Endothelial cell of umbilical vein (primary cell): ENCODE data around the gene FTO. TPM values are rescaled to one million over a fixed set of nuclear protein-coding genes. Genes with fewer than 3 reads are reported as not detected.

ENCODE experiments used
- BruUV-seq: library from RNA; stranded (reverse); fragments of 400-500 nt; replicated peaks from 2 replicates; lab custom pipeline; 2021; lab: Mats Ljungman, UMichigan
- CTCF ChIA-PET: fragments of 300-600, 350-600 bp; sonication (Branson Sonifier 250); formaldehyde crosslinking; loops from one replicate; lab custom pipeline; 2021; ENCODE audit warnings: antibody characterized with exemption, inconsistent platforms; lab: Charles Lee
- POLR2A ChIA-PET: fragments of 300-600, 350-600 bp; sonication (Branson Sonifier 250); formaldehyde crosslinking; loops from one replicate; lab custom pipeline; 2021; ENCODE audit warnings: antibody characterized with exemption, inconsistent platforms; lab: Charles Lee
- DNase-seq: peaks from one replicate; pipeline ENCODE4 v3.0.0-alpha.2; 2011; ENCODE audit warnings: low read depth, low spot score
- FAIRE-seq: peaks from 2 replicates; lab custom pipeline; 2011; peaks lifted over from hg19 to GRCh38; lab: Jason Lieb, UNC
- H2AFZ ChIP-seq: 2 replicates; pipeline ENCODE4 v1.6.0; 2012; ENCODE audit warnings: low read depth, low read length, control low read depth, inconsistent platforms
- H3K27ac ChIP-seq: 2 replicates; pipeline ENCODE4 v1.5.1; 2011; ENCODE audit warnings: low read depth, mild to moderate bottlenecking, control low read depth, low read length, moderate library complexity; ENCODE audit not compliant: insufficient read depth
- H3K27me3 ChIP-seq, 2 experiments: 2 replicates each; pipeline versions ENCODE4 v1.6.0 to v1.6.1; 2011; ENCODE audit warnings: low read length in 2 of 2, mixed read lengths in 1 of 2; ENCODE audit not compliant: control insufficient read depth in 2 of 2, insufficient read depth in 2 of 2
- H3K36me3 ChIP-seq, 2 experiments: 2 replicates in 1 of 2; 3 replicates in 1 of 2; pipeline ENCODE4 v1.5.1; 2011; ENCODE audit warnings: low read length in 2 of 2, mild to moderate bottlenecking in 1 of 2, moderate library complexity in 1 of 2; ENCODE audit not compliant: control insufficient read depth in 2 of 2, insufficient read depth in 2 of 2; ENCODE audit errors: extremely low read depth in 1 of 2
- H3K4me1 ChIP-seq: 3 replicates; pipeline ENCODE4 v1.5.1; 2011; ENCODE audit warnings: mild to moderate bottlenecking, low read length; ENCODE audit not compliant: control insufficient read depth, insufficient read depth; ENCODE audit errors: extremely low read depth
- H3K4me2 ChIP-seq: 2 replicates; pipeline ENCODE4 v1.6.1; 2011; ENCODE audit warnings: low read length, control low read depth, mixed read lengths; ENCODE audit not compliant: insufficient read depth
- H3K4me3 ChIP-seq, 3 experiments: fragments of 200-600 bp in 1 of 3; sonication (generic), shearing (Covaris generic) in 1 of 3; replicated peaks in 1 of 3; 2 replicates each; pipeline ENCODE4 v1.5.1; 2011 to 2016; ENCODE audit warnings: control low read depth in 3 of 3, low read length in 3 of 3, mild to moderate bottlenecking in 2 of 3, inconsistent platforms in 1 of 3, low read depth in 1 of 3, moderate library complexity in 1 of 3; ENCODE audit not compliant: insufficient read depth in 1 of 3
- H3K79me2 ChIP-seq: 2 replicates; pipeline ENCODE4 v1.6.0; 2012; ENCODE audit warnings: low read length, inconsistent platforms; ENCODE audit not compliant: control insufficient read depth, insufficient read depth
- H3K9ac ChIP-seq: replicated peaks from 2 replicates; pipeline ENCODE3; 2011; ENCODE audit warnings: low read length, control low read depth; ENCODE audit not compliant: insufficient read depth; ENCODE audit errors: extremely low read depth
- H3K9me1 ChIP-seq: replicated peaks from 3 replicates; pipeline ENCODE4 v1.6.0; 2011; ENCODE audit warnings: mild to moderate bottlenecking, low read length; ENCODE audit not compliant: control insufficient read depth, insufficient read depth; ENCODE audit errors: extremely low read depth
- H3K9me3 ChIP-seq: replicated peaks from 2 replicates; pipeline ENCODE4 v1.5.1; 2012; ENCODE audit warnings: low read length, inconsistent platforms; ENCODE audit not compliant: control insufficient read depth, insufficient read depth
- H4K20me1 ChIP-seq: replicated peaks from 2 replicates; pipeline ENCODE3; 2011; ENCODE audit warnings: mild to moderate bottlenecking, low read length; ENCODE audit not compliant: control insufficient read depth, insufficient read depth; ENCODE audit errors: extremely low read depth
- EZH2 ChIP-seq: IDR thresholded peaks from 2 replicates; pipeline ENCODE4 v1.6.1; 2012; ENCODE audit warnings: borderline replicate concordance, low read depth, mild to moderate bottlenecking, moderate library complexity, low read length, inconsistent platforms; ENCODE audit not compliant: severe bottlenecking
- FOS ChIP-seq: IDR thresholded peaks from 2 replicates; pipeline ENCODE4 v1.6.1; 2011; ENCODE audit warnings: mild to moderate bottlenecking, low read length, moderate library complexity, borderline replicate concordance; ENCODE audit not compliant: insufficient read depth
- GATA2 ChIP-seq: IDR thresholded peaks from 2 replicates; pipeline ENCODE4 v1.7.0; 2011; ENCODE audit warnings: low read depth, mild to moderate bottlenecking, moderate library complexity, mixed read lengths, low read length; ENCODE audit not compliant: insufficient read length, insufficient read depth
- JUN ChIP-seq: IDR thresholded peaks from 2 replicates; pipeline ENCODE4 v1.6.1; 2011; ENCODE audit warnings: borderline replicate concordance, low read depth; ENCODE audit not compliant: insufficient read length, insufficient read depth
- MYC ChIP-seq: IDR thresholded peaks from one replicate; pipeline ENCODE4 v1.6.1; 2011; ENCODE audit warnings: mild to moderate bottlenecking, low read depth, low read length
- POLR2A ChIP-seq: IDR thresholded peaks from 2 replicates; pipeline ENCODE4 v1.6.1; 2012; ENCODE audit warnings: low read depth, mild to moderate bottlenecking, control low read depth, low read length
- POLR2AphosphoS5 ChIP-seq: IDR thresholded peaks from 2 replicates; pipeline ENCODE4 v1.6.1; 2012; ENCODE audit warnings: low read depth, mild to moderate bottlenecking, control low read depth, low read length, moderate library complexity; ENCODE audit not compliant: insufficient read depth
- dilution Hi-C: fragments of 300-500 bp; cut with MboI; formaldehyde crosslinking; loops from one replicate; pipeline ENCODE4 v1.15.0; 2019; ENCODE audit warnings: low sequenced_read_pairs; ENCODE audit not compliant: extremely low pct_ligation_motif_present
- intact Hi-C: fragments of 100-400 bp; cut with micrococcal nuclease; formaldehyde crosslinking; loops from one replicate; pipeline ENCODE4 v1.10.0; 2022
- polyA plus RNA-seq, 4 experiments: library from polyadenylated mRNA; depleted of rRNA in 3 of 4; stranded (reverse) in 3 of 4; unstranded in 1 of 4; fragments of >200 nt; gene quantifications; 2 replicates each; pipeline versions ENCODE4 v1.2.1 to v1.2.3, GENCODE V29; 2011 to 2012; ENCODE audit warnings: missing spikeins in 1 of 4
- total RNA-seq: library from RNA; stranded (reverse); gene quantifications from 2 replicates; pipeline ENCODE4 v1.2.3, GENCODE V29; 2021
- TF ChIP-seq, protein P1 (sequence below): IDR thresholded peaks from 2 replicates; pipeline ENCODE4 v1.6.1; 2011; ENCODE audit not compliant: insufficient read depth, insufficient read length
- TF ChIP-seq, protein P2 (sequence below), 2 donors: IDR thresholded peaks; 1 replicate in 1 of 2; 2 replicates in 1 of 2; pipeline ENCODE4 v1.5.1; 2011; ENCODE audit warnings: low read length in 2 of 2, mild to moderate bottlenecking in 2 of 2, moderate library complexity in 2 of 2, control low read depth in 1 of 2, inconsistent platforms in 1 of 2, low read depth in 1 of 2; ENCODE audit not compliant: insufficient read depth in 1 of 2; ENCODE audit errors: extremely low read depth in 1 of 2

The FTO gene
- total and polyA plus RNA-seq, 2 donors (not counting 3 experiments of a cell fraction or from before 2014, with no cell fraction given): 48.6 to 87.1 TPM

- Histone ChIP-seq H3K27me3 (no peaks in the 10 kb centered on the region), H3K79me2 (no peaks in the 10 kb centered on the region), H3K4me1 (no peaks in the 10 kb centered on the region), H3K27ac (no peak overlapping the region), H3K4me3 (no peak overlapping the region), H3K9me3 (no peaks in the 10 kb centered on the region), H3K4me2 (no peak overlapping the region), H3K9ac (no peak overlapping the region), H2AFZ (no peak overlapping the region), H4K20me1 (no peaks in the 10 kb centered on the region), H3K9me1 (no peaks in the 10 kb centered on the region), H3K36me3 (no peaks in the 10 kb centered on the region)
- BruUV-seq: no TSS peak
- no peak for DNase-seq
- POLR2A ChIA-PET: no interaction called here
- TF ChIP-seq JUN (no peak), FOS (no peak), MYC (no peak), EZH2 (no peak), GATA2 (no peak)
- TF ChIP-seq, protein P1, sequence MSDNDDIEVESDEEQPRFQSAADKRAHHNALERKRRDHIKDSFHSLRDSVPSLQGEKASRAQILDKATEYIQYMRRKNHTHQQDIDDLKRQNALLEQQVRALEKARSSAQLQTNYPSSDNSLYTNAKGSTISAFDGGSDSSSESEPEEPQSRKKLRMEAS: no peak
- CTCF ChIA-PET: no interaction called here
- dilution Hi-C loops (no loop called here), intact Hi-C loops (no loop called here)
- FAIRE-seq: no peak
Measured at GRCh38 chr16:54006693-54007092, 302.7 kb downstream of the FTO start.

GRCh38 chr16:54007504-54007903, 303.5 kb downstream of the FTO start:
- TF ChIP-seq POLR2A (no peak), EZH2 (no peak), FOS (no peak), POLR2AphosphoS5 (no peak), MYC (no peak)
- TF ChIP-seq, protein P1: no peak
- TF ChIP-seq, protein P2, sequence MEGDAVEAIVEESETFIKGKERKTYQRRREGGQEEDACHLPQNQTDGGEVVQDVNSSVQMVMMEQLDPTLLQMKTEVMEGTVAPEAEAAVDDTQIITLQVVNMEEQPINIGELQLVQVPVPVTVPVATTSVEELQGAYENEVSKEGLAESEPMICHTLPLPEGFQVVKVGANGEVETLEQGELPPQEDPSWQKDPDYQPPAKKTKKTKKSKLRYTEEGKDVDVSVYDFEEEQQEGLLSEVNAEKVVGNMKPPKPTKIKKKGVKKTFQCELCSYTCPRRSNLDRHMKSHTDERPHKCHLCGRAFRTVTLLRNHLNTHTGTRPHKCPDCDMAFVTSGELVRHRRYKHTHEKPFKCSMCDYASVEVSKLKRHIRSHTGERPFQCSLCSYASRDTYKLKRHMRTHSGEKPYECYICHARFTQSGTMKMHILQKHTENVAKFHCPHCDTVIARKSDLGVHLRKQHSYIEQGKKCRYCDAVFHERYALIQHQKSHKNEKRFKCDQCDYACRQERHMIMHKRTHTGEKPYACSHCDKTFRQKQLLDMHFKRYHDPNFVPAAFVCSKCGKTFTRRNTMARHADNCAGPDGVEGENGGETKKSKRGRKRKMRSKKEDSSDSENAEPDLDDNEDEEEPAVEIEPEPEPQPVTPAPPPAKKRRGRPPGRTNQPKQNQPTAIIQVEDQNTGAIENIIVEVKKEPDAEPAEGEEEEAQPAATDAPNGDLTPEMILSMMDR (IDR thresholded peaks at IDR 0.05; ENCODE audit: extremely low read depth in 1 of 2, insufficient read depth in 1 of 2, low read depth in 1 of 2, low read length in 2 of 2): no peak
- Histone ChIP-seq H3K4me2 (no peak overlapping the region), H3K4me3 (no peak overlapping the region), H3K79me2 (no peaks in the 10 kb centered on the region), H3K9me1 (no peaks in the 10 kb centered on the region), H3K27ac (no peak overlapping the region), H3K27me3 (no peaks in the 10 kb centered on the region), H3K4me1 (no peaks in the 10 kb centered on the region), H2AFZ (no peak overlapping the region), H4K20me1 (no peaks in the 10 kb centered on the region), H3K36me3 (no peaks in the 10 kb centered on the region), H3K9me3 (no peaks in the 10 kb centered on the region), H3K9ac (no peak overlapping the region)
- intact Hi-C loops: no loop called here
- CTCF ChIA-PET: no interaction called here
- no TSS peak for BruUV-seq
- dilution Hi-C loops: no loop called here
- POLR2A ChIA-PET: no interaction called here
- FAIRE-seq: no peak
- DNase-seq: no peak
